GM21423 (cell line): ENCODE measurements around the gene TMEM119.
A peak's percentile ranks its signal among the peaks of the same experiment; 100 is the strongest.
"Not testable (repeated sequence)": the region's sequence is repeated elsewhere in the genome, so short reads cannot be mapped to it uniquely, and the experiment has no call there.

Source experiments
- ATAC-seq: cut with Tn5 transposase; IDR thresholded peaks from one replicate; pipeline ENCODE4 v1.9.1; 2021; ENCODE audit warnings: mild to moderate bottlenecking, moderate library complexity; ENCODE audit not compliant: unreplicated experiment

TMEM119 gene

DNA sequence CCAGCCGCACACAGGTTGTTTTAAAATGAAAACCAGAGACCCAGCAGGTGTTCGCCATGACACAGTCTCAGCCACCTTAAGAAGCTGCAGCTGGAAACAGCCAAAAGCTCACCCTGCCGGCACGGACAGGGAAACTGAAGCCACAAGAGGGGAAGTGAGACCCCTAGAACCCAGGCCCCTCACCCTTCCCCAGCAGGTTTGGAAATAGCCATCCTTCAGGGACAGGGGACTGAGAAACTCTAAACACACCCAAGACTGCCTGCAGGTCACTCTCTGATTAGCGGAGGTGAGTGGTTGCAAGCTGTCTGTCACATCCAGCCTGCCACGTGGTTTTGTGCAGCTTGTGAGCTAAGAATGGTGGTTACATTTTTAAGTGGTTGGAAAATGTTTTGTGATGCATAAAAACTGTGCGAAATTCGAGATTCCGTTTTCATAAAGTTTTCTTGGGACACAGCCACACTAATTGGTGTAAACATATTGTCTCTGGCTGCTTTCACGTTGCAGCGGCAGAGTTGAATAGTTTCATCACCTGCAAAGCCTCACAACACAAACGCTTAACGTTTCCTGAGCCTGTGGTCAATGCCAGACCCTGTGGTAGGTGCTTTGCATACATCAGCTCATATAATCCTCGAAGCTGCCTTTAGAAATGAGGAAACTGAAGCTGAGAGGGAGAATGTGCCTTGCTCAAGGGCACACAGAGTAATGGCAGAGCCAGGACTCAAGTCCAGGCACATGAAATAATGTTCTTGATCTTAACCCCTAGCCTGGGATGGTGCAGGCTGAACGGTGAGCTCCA, 37.5 kb upstream of the TMEM119 start:
- ATAC-seq, result peak; percentile 46

DNA sequence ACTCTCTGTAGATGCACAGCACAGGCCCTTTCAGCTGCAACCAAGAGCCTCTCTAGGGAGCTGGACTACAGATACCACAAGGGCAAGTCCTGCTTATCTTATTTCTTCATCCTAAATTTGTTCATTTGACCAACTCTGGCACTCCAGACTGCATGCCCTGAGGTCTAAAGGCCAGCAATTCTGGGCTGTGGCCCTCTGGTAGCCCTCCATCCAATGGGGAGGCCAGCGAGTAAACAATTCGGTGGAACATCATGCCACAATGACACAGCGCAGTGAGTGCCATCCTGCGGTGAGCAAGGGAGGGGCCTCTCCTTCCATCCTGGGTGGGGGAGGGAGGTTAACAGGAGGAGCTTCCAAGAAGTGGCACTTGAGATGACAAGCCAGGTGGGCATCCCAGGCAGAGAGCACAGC, 36.5 kb upstream of the TMEM119 start:
- ATAC-seq, result no peak

DNA sequence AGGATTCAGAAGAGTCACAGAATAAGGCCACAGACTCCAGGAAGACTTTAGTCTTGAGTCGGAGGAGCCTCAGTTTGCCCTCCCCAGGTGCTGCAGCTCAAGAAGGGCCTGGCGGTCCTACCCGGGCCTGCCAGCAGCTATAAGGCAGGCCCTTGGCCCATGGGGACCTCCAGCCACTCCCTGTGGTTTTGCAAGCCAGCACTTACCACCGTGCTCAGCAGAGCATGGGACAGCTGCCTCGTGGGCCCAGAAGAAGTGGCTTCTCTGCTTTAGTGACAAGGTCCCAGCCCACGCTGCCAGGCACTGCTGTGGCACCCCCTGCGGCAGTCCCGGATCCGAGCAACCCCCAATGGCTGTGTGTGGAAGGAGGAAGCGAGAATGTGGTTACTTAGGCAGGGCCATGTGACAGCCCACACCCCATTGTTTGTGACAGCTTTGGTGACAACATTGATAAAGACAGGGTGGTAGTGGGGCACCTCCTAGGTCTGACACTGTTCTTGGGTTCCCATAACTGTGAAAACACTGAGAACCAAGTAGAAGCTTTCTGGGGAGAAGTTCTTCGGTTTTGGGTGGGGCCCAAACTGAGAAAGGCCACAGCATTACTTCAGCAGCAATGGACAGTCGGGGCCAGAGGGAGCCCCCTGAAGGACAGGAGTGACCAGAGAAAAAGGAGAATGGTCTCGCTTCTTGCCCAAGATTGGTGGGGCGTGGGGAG, 35.8 kb upstream of the TMEM119 start, which contains the start of gene SELPLG:
Gene SELPLG (minus strand): TSS at position 361 of the 715 bp plus-strand sequence. CDS start 9,587 bp downstream, outside the sequence.
- peak; percentile 50 for ATAC-seq

DNA sequence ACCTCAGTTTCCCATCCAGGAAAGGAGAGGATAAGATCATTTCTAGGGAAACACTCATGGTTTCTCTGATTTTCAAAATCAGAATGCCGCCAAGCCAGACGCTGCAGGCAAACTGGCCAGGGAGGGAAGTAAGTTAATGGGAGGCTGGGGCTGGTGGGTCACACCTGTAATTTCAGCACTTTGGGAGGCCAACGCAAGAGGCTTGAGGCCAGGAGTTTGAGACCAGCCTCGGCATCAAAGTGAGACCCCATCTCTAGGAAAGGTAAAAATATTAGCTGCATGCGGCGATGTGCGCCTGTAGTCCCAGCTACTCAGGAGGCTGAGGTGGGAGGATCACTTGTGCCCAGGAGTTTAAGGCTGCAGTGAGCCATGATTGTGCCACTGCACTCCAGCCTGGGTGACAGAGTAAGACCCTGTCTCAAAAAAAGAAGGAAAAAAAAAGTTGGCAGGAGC, 35.2 kb upstream of the TMEM119 start:
- ATAC-seq, result no peak

DNA sequence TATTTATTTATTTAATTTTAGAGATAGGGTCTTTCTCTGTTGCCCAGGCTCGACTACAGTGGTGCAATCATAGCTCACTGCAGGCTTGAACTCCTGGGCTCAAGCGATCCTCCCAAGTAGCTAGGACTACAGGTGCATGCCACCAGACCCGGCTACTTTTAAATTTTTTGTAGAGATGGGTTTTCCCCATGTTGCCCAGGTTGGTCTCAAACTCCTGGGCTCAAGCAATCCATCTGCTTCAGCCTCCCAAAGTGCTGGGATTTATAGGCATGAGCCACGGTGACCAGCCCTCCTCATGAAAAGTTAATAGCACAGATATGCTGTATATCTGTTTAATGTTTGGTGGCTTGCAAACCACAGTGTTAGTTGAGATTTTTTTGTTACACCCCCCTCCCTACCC, 33.4 kb upstream of the TMEM119 start:
- not testable (repeated sequence) for ATAC-seq

DNA sequence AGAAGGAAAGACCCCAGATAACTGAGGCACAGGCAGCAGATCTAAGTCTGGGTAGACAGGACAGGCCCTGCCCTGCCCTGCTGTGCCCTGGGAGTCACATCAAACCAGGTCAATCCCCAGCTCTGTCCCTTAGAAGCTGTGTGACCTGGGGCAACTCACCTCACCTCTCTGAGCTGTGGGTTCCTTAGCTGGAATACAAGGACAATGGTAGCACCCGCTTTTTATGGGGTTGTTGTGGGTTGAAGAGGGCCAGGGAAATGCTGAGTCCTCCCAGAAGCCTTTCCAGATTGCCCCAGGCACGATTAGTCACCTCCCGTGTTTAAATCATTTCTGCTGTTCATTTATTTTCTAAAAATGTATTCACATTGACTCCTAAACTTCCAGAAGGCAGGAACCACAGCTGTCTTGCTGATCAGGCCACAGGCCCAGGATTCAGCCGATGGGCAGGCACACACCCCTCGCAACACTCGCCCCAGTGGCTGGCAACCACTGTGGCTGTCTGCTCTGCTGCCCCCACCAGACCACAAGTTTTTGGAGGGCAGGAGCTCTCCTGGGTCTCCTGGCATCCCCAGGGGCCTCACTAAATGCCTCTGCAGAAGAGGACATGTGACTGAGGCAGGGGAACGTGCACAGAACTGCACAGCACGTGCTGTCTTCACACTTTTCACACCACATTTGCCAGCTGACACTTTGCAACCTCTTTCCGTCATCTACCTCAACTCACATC, 32.8 kb upstream of the TMEM119 start:
- no peak for ATAC-seq

DNA sequence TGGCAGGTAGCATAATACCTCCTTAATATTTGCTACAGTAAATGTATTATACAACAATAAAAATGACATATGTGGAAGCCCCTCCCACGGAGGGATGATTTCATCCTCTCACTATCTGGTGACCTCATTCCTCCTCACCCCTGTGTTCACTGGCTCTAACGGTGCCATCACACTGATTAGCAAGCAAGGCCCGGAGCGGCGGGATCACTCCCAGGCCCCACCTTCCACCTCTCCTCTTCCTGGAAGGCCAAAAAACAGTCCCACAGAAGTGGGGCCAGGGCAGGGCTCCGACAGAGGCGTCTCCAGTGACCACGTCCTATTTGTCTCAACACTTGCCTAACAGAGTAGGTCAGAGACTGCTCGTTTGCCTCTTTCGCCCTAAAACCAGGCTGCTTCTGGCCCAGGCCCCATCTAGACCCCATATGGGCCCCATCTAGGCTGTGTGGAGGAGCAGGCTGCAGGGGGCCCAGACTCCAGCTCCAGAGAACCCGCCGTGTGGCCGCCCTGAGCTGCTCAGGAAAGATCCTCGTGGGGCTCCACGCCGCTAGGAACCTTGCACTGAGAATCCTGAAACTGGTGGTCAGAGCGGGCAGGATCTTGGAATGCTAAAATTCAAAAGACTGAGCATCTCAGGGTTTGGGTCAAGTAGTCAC, 32.1 kb upstream of the TMEM119 start:
- no peak for ATAC-seq

DNA sequence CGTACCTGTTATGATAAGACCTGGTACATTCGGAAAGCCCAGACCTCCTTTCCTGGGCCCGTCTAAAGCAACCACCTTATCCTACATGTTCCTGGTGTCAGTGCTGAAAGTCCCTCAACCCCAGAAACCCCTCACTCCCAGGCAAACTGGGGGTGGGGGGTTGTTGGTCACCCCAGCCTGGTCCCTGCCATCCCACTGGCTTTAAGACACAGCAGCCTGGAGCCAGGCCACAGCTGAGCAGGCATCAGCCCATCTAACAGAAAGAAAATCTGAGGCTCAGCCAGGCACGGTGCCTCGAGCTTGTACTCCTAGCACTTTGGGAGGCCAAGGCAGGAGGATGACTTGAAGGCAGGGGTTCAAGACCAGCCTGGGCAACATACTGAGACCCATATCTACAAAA, 31.3 kb upstream of the TMEM119 start:
- no peak for ATAC-seq

DNA sequence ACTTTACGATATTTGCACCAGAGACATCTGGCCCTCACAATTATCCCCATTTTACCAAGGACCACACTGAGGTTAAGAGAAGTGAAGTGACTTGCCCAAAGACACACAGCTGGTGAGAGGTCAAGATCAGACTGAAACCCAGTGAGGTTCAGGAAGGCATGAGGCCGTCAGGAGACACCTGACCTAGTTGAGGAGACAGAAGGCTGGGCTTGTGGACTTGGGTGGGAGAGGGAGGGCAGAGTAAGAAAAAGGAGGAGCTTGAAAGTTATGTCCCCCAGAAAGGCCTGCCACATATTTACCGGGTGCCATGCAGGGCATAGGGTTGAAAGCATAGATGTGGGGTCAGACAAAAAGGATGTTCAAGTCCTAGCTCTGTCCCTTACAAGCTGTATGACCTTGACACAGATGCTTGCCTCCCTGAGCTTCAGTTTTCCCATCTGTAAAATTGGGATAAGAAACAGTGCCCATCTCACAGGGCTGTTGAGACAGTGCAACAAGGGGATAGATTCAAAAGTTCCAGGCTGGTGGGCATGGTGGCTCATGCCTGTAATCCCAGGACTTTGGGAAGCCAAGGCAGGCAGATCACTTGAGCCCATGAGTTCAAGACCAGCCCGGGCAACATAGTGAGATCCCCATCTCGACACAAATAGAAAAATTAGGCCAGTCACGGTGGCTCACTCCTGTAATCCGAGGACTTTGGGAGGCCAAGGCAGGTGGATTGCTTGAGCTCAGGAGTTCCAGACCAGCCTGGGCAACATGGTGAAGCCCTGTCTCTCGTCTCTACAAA, 29.4 kb upstream of the TMEM119 start:
- no peak for ATAC-seq

DNA sequence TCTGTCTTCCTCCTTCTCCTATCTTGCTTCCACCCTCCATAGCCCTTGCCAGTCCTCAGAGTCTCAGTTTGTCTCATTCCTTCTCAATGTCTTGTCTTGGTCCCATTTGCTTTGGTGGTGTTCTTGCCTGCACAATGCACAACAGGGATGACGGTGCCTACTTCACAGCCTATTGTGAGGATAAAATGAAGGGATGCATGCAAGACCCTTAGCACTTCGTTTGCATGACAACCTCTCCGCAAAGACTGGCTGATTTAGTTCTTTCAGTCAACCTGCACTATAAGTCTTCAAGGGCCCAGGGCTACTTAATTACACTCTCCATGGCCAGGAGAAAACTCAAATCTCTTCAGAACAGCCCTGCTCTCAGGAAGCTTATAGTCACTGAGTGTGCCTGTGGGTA, 27.3 kb upstream of the TMEM119 start:
- no peak for ATAC-seq

DNA sequence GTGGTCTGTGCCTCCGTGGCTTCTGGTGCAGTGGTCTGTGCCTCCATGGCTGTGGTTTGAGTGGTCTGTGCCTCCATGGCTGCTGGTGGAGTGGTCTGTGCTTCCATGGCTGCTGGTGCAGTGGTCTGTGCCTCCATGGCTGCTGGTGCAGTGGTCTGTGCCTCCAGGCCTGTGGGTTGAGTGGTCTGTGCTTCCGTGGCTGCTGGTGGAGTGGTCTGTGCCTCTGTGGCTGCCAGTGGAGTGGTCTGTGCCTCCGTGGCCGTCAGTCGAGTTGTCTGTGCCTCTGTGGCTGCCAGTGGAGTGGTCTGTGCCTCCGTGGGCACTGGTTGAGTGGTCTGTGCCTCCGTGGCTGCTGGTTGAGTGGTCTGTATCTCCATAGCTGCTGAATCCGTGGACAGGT, 25.7 kb upstream of the TMEM119 start:
- ATAC-seq, result no peak

DNA sequence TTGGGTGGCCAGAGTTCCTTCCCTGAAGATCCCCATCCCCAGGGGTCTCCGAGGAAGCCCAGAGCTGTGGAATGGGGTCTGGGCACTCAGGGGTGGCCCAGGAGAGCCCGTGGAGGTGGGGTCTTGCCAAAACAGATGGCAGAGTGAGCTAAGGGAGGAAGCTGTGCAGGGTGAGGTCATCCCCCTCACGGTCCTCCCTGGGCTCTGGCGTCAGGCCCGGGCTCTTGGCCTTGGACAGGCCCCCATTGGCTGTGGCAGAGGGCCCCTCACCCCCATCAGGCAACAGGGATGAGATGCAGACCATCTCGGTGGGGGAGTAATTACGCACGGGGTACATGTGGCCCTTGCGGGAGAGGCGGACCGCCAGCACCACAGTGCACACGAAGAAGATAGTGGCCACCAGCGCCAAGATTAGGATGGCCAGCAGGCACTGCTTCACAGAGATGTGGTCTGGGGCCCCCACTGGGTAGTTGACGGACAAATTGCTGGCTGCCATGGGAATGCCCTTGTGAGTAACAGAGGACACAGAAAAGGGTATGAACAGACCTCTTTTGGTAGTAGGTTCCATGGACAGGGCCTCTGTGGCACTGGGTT, 25.1 kb upstream of the TMEM119 start:
- ATAC-seq, result no peak

DNA sequence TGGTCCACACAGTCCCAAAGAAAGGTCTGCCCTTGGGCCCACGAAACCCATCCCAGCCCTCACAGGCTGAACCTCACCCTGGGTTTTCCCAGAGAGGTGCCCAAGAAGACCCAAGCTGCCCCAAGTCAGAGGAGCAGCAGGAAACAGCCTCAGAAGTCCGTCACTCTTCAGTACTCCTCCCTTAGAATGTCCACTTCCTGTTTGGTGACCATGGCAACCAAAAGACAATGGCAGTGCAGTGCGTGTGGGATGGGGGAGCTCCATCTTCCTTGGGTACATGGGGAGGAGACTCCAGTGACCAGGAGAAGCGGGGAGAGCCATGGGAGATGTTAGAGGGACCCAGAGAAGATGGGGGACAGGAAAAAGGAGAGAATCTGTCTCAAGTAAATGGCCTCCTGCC, 24.5 kb upstream of the TMEM119 start:
- no peak for ATAC-seq

DNA sequence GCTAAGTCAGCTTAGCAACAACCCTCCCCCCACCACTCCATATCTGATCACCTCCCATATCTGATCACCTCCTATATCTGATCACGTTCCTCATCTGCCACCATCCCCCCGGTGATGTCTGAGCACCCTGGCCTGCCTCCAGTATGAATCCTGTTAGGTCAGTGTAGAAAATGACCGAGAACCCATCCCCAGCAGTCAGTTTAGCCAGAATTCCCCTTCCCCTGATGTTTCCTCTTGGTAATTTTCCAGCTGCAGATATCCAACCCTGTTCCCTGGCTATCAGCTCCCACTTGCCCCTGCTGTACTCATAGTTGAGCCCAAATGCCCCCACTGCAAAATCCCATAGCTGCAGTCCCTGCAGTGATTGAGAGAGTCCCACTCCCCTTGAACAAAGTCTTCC, 23.3 kb upstream of the TMEM119 start:
- ATAC-seq, result no peak

DNA sequence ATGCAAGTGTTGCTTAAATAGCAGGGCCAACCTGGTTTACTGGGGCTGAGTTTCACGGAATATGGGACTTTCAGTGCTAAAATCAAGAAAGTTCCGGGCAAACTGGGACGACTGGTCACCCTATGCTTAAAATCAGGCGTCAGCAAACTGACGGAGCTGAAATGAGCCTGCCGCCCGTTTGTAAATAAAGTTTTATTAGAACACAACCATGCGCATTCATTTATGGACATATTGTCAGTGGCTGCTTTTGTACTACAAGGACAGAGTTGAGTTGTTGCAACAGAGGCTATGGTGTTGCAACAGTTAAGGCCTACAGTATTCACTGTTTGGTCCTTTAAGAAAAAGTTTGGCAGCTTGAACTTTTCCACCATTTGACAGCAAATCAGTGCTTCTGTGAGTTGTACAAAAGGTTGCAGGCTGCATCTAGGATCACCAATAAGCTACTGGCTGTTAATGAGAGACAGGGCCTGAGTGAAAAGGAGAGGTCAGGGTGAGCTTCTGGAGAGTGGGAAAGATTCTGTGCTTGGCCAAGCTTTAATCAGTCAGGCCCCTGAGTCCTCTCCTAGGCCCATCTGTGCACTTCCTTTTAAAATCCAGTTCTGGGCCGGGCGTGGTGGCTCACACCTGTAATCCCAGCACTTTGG, 22.5 kb upstream of the TMEM119 start:
- ATAC-seq, result no peak

DNA sequence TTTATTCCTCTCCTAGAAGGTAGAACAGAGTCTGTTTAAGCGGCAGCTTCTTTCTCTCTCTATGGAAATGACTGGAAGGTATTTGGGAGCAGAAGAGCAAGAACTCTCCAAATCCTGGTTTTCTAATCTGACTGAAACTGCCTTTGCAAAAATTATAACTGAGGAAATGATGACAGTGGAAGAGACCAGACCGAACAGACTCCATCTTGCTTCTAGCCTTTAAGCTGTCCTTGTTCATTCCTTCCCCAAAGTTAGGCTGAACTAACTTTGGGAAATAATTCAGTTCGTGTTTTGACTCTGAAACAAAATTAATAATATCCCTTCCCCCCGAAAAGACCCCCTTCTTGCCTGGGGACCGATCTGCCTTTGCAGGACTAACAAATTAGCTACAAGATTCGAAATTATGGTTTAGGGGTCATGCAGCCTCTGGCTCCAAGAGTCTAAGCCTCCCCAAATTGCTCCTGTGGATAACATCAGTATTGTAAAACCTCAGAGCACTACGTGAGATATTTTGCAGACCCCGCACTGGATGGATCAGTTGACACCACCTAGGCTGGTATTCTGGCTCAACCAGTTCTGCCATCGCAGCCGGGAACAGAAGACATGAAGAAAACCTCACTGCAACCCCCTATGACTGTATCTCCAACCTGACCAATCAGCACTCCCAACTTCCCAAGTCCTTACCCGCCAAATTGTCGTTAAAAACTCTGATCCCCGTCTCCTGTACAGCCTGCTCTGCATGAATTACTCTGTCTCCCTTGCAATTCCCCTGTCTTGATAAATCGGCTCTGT, 21.7 kb upstream of the TMEM119 start:
- ATAC-seq, result no peak

DNA sequence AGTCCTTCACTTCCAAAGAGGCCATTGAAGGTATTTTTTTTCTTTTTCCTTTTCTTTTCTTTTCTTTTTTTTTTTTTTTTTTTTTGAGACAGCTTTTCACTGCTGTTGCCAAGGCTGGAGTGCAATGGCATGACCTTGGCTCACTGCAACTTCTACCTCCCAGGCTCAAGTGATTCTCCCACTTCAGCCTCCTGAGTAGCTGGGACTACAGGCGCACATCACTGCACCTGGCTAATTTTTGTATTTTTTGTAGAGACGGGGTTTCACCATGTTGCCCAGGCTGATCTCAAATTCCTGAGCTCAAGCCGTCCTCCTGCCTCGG, 21.0 kb upstream of the TMEM119 start:
- ATAC-seq, result not testable (repeated sequence)

DNA sequence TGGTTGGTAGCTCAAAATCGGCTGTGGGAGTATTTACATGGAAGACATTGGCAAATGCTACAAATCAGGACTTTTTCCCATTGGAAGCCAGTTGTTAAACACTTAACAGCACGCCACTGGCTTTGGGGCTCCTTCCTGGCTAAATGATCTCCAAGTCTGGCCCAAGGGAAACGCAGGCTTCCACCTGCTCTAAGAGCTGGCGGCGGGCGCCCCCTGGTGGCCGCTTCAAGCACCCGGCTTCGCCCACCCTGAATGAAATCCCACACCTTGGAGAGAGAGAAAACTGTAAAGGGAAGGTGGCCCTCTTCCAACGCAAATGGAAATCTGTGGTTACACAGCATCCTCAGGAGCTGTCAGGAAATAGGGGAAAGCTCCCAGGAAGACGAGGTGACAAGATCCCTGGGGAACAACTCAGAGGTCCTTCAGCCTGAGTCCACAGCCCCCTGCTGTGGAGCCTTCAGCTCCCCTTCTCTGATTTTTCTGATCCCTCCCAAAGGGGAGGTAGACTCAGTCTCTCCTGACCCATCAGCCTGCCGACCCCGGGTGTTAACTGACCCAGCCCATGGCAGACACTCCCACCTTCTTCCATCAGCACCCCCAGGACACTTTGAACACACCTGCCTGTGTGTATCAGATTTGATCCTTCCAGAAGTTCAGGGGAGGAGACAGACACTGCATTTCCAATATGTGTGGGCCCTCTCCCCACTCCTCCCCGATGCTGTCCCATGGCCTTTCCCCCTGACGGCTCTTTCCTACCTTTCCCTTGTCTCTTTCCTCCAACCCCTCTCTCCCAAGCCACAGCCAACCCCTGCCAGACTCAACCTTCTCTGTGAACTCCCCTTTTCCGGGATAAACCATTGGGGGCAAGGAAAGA, 20.4 kb upstream of the TMEM119 start:
- ATAC-seq, result no peak
